Gastrocnemius medialis (tissue), 4 donors: ENCODE results near the gene RUFY2.

Source experiments
- CTCF ChIP-seq, 5 experiments: fragments of 450-650 bp in 3 of 5; fragments of 200-600 bp in 2 of 5; sonication (generic) in 2 of 5; IDR thresholded peaks in 4 of 5; conservative IDR thresholded peaks in 1 of 5; 1 replicate in 4 of 5; 2 replicates in 1 of 5; pipeline ENCODE4 v1.5.1; 2016 to 2019; ENCODE audit warnings: antibody characterized with exemption in 5 of 5, mild to moderate bottlenecking in 3 of 5, moderate library complexity in 3 of 5
- POLR2A ChIP-seq, 2 donors: fragments of 450-650 bp; IDR thresholded peaks; one replicate each; pipeline ENCODE4 v1.6.1; 2017; ENCODE audit warnings: antibody characterized with exemption in 2 of 2, mild to moderate bottlenecking in 2 of 2, moderate library complexity in 2 of 2

DNA sequence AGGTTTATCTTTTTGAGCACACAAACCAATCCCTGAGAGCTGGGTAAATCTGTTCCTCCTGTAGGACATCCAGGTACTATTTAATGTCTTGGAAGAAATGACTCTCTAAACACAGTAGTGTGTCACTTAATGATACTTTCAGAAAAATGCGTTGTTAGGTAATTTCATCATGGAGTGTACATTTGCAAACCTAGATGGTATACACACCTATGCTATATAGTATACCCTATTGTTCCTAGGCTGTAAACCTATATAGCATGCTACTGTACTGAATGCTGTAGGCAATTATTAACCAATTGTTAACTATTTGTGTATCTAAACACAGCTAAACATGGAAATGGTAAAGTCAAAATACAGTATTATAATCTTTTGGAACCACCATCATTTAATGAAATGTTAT, 10.1 kb downstream of the RUFY2 start:
- TF ChIP-seq CTCF (IDR thresholded peaks at IDR 0.05 in 4 of 5, conservative IDR thresholded peaks at IDR 0.05 in 1 of 5) (no peak), POLR2A (IDR thresholded peaks at IDR 0.05) (no peak)
